Left renal pelvis (tissue), 4 donors: ENCODE data around the gene OTUD7B. TPM values are rescaled to one million over a fixed set of nuclear protein-coding genes. Genes with fewer than 3 reads are reported as not detected.

Experiments used
- DNase-seq, 4 donors: peaks; one replicate each; pipeline ENCODE4 v3.0.0-alpha.2; 2013; ENCODE audit warnings: low read depth in 4 of 4, low spot score in 3 of 4
- polyA plus RNA-seq, 4 donors: library from polyadenylated mRNA; unstranded; fragments of 120-200 nt; gene quantifications; one replicate each; pipeline ENCODE4 v1.2.1, GENCODE V29; 2013; ENCODE audit not compliant: insufficient read length in 4 of 4

OTUD7B gene
- polyA plus RNA-seq, 4 donors: 17.7 to 21.7 (median 18.8) TPM

DNA sequence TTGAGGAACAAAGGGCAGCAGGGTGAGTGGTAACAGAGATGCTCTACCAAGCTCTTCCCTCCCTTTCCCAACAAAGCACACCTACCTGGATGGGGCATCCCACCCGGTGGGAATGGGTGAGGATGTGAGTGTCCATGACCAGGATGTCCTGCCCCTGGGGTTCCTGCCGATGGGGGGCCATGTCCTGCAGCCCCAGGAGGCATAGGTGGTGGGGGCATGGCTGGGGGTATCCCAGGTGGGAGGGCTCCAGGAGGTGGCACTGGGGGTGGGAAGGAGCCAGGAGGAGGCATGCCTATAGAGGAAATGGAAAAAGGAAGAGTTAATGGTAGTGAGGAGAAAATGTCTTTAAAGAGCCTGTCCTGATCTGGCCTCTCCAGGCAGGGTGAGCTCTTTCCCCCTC is 84.8 kb downstream of the OTUD7B start:
- no peak for DNase-seq

DNA sequence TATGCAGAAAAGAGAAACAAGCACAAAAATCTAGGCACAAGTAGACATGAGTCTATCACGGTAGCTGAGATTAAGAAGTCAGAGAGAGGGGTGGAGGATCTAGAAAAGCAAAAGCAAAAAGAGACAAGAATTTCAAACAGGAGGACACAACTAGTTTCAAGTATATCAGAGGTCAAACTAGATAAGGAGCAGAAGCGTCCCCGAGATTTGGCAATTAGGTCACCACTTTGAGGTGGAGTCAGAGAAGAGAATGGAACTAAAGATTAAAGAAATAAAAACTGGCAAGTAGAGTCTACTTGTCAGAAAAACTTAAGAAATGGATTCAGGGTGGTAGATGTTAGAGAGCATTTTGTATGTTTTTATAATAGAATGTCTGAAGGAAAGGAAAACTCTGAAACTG is 85.2 kb downstream of the OTUD7B start:
- no peak for DNase-seq

GRCh38 chr1:149923626-149924025 is 86.9 kb downstream of the OTUD7B start:
- DNase-seq: no peak

GRCh38 chr1:149917571-149918144 is 92.9 kb downstream of the OTUD7B start, which contains the start of gene SV2A:
SV2A (minus strand) TSS chr1:149917844; CDS start chr1:149913840, 4,004 bp downstream.
- no peak for DNase-seq

- DNase-seq: no peak
Observed at GRCh38 chr1:149916898-149917252, 93.7 kb downstream of the OTUD7B start.

GRCh38 chr1:149916193-149916897 is 94.2 kb downstream of the OTUD7B start:
- DNase-seq: no peak

DNA sequence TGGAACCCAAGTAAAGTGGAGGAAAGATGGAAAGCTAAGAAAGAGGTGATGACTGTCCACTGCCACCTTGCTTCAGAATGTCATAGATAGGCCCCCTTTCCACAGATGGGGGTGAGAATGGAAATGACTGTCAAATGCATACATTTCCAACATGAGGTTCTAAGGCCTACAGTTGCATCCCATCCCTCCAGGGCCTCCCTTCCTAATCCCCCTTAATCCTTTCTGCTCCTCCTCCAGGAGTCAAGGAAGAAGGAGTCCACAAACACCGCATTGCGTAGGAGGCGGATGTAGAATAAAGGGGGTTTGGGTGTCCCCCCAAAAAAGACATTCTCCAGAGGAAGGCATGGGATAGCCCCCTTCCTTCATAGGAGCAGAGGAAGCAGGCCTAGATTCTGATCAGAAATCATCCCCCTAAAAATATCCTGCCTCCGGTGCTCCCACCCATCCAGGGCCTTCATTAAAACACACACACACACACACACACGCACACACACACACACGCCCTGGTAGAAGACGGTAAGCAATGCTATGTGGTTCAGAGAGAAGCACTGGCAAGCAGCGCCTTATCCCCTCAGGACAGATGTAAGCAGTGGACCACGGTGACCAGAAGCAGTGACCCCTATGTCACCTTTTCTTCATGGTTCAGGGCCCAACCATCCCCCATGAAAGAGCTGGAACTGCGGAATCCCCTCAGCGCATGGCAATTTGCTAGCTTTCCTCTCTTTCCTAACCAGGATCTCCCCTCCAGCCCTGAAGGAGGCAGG is 94.9 kb downstream of the OTUD7B start:
- DNase-seq: no peak

DNA sequence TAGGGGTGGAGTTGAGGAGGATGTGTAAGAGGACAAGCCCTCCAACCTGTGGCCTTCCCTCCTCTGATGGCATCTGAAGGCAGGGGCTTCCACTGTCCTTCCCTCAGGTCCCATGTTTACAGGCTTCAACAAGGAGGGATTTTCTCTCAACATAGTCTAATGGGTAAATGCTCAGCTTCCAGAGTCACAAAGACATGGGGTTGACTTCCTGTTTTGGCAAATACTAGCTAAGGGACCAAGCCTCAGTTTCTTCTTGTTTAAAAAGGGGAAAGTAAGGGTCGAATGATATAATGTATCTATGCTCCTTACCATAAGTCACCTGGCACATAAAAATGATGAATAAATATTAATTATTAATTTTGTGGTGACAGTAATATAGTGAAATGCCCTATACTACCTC is 96.0 kb downstream of the OTUD7B start:
- DNase-seq: no peak

GRCh38 chr1:149906570-149907075 is 103.9 kb downstream of the OTUD7B start:
- DNase-seq: no peak

DNA sequence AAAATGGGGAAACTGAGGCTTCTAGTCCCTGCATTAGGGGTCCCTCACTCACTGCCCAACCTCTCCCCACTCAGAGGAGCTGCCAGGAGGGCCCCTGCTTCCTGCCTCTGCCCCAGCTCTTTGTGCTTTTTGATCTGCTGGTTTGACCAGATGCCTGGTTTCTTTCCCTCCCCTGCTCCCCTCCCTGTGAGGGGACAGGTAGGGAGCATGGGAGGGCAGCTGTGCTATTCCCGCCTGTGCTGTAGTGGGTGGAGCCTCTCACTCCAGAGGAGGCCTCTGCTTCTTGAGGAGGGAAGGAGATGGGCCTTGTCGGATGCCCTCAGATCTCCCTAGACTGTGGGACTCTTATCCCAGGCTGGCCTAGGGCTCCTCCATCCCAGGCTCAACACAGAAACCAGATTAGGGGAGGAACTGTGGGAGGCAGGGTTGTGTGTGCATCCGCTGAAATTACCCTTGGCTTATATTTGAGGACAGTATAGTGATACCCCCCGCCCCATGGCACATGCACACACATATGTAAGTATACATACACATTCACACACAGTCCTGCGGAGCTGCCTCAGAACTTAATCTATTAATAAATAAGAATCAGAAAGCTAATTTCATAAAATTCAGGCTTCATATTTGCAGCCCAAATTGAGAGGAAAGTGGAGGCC is 106.6 kb downstream of the OTUD7B start:
- no peak for DNase-seq

- peak; percentile 83 to 89 (median 86) for DNase-seq
Observed at GRCh38 chr1:149899460-149900284, 110.9 kb downstream of the OTUD7B start, which contains the start of gene BOLA1. BOLA1 (plus strand) TSS chr1:149899568; CDS start chr1:149900060, 492 bp downstream.

- no peak for DNase-seq
Observed at GRCh38 chr1:149896575-149896974, 114.0 kb downstream of the OTUD7B start.

GRCh38 chr1:149888999-149889289 is 121.6 kb downstream of the OTUD7B start:
- DNase-seq: peak in 1 of 4 donors; percentile 37

- DNase-seq: peak; percentile 76 to 89 (median 82)
Observed at GRCh38 chr1:149888247-149888998, 122.1 kb downstream of the OTUD7B start.

Other genes starting within 250 kb of the OTUD7B start
- gene FCGR1A, start 228.0 kb downstream of the OTUD7B start, polyA plus RNA-seq: 1 to 10 TPM; 1.5 to 5.2 (median 1.8) TPM
- 10 to 100 TPM; 15.8 to 27.7 (median 18.9) TPM for gene BOLA1, start 111.2 kb downstream of the OTUD7B start, polyA plus RNA-seq
- gene SV2A, start 92.9 kb downstream of the OTUD7B start, polyA plus RNA-seq: 10 to 100 TPM in 1 of 4 donors, 1 to 10 TPM in 3; 7.8 to 13.3 (median 8.0) TPM
- gene SF3B4, start 82.9 kb downstream of the OTUD7B start, polyA plus RNA-seq: 10 to 100 TPM; 69.0 to 88.6 (median 80.0) TPM
- 10 to 100 TPM; 27.8 to 34.3 (median 32.4) TPM for gene MTMR11, start 73.8 kb downstream of the OTUD7B start, polyA plus RNA-seq
- 10 to 100 TPM; 64.1 to 83.9 (median 67.2) TPM for gene VPS45, start 57.0 kb upstream of the OTUD7B start, polyA plus RNA-seq
- 10 to 100 TPM; 42.5 to 67.2 (median 57.4) TPM for gene PLEKHO1, start 139.2 kb upstream of the OTUD7B start, polyA plus RNA-seq
- 100 to 1,000 TPM in 3 of 4 donors, 10 to 100 TPM in 1; 68.0 to 142 (median 115) TPM for gene ANP32E, start 225.4 kb upstream of the OTUD7B start, polyA plus RNA-seq
- gene CA14, start 247.0 kb upstream of the OTUD7B start, polyA plus RNA-seq: 1 to 10 TPM; 3.3 to 8.5 (median 5.8) TPM